ENCODE results near the gene CDH13.

GRCh38 chr16:83037884-83038283 is 411.1 kb downstream of the CDH13 start:
- TF ChIP-seq CTCF (IDR thresholded peaks at IDR 0.05; ENCODE audit: borderline replicate concordance, extremely low read depth, low read length, poor library complexity, severe bottlenecking) (no peak), EZH2 (IDR thresholded peaks at IDR 0.05; ENCODE audit: borderline replicate concordance, low read depth, low read length, severe bottlenecking) (no peak)
